Tibial artery (tissue), 4 donors: ENCODE data around the gene CHRNA10.

Source experiments
- DNase-seq, 2 donors: peaks; one replicate each; pipeline ENCODE4 v3.0.0-alpha.2; 2019
- H3K27ac ChIP-seq, 2 donors: fragments of 200-600 bp; sonication (generic) in 1 of 2; 1 replicate in 1 of 2; 2 replicates in 1 of 2; pipeline ENCODE4 v1.5.1; 2018 to 2019; ENCODE audit warnings: mild to moderate bottlenecking in 1 of 2
- H3K27me3 ChIP-seq, 2 donors: fragments of 200-600 bp; sonication (generic) in 1 of 2; one replicate each; pipeline versions ENCODE4 v1.5.1 to v1.6.0; 2016 to 2019
- H3K36me3 ChIP-seq, 3 donors: fragments of 200-600 bp; sonication (generic) in 2 of 3; one replicate each; pipeline ENCODE4 v1.5.1; 2016 to 2019; ENCODE audit warnings: mild to moderate bottlenecking in 2 of 3
- H3K4me1 ChIP-seq, 4 donors: fragments of 200-600 bp; sonication (generic) in 2 of 4; 1 replicate in 3 of 4; 2 replicates in 1 of 4; pipeline ENCODE4 v1.5.1; 2016 to 2019
- H3K4me3 ChIP-seq, 2 donors: fragments of 200-600 bp; sonication (generic) in 1 of 2; 1 replicate in 1 of 2; 2 replicates in 1 of 2; pipeline ENCODE4 v1.5.1; 2018 to 2019; ENCODE audit warnings: mild to moderate bottlenecking in 2 of 2
- H3K9me3 ChIP-seq, 3 donors: fragments of 200-600 bp; sonication (generic) in 1 of 3; one replicate each; pipeline ENCODE4 v1.5.1; 2016 to 2019
- CTCF ChIP-seq, 2 experiments: fragments of 200-600 bp in 1 of 2; fragments of 450-650 bp in 1 of 2; IDR thresholded peaks; one replicate each; pipeline ENCODE4 v1.5.1; 2017 to 2019; ENCODE audit warnings: antibody characterized with exemption in 2 of 2, mild to moderate bottlenecking in 1 of 2, moderate library complexity in 1 of 2
- intact Hi-C: fragments of 100-400 bp; cut with DNase I; formaldehyde crosslinking; loops from one replicate; pipeline ENCODE4 v1.15.0; 2023; ENCODE audit warnings: low total_unique reads

The CHRNA10 gene

GRCh38 chr11:3671334-3672254 is at the start of gene CHRNA10:
TSS of gene CHRNA10 (minus strand) at chr11:3671384. CDS start at chr11:3671312, 72 bp downstream.
- Histone ChIP-seq H3K4me3 (no peak within 1 kb of the TSS), H3K27me3 (no peaks in the 10 kb centered on the region), H3K9me3 (no peaks in the 10 kb centered on the region), H3K36me3 (peaks cover 78 to 100% (median 92%) of the 10 kb centered on the region in 3 donors), H3K4me1 (no peaks in the 10 kb centered on the region), H3K27ac (no peak within 1 kb of the TSS)
- DNase-seq = no peak
- intact Hi-C loops = no loop called here
- no peak for TF ChIP-seq CTCF (IDR thresholded peaks at IDR 0.05)

- Histone ChIP-seq H3K9me3 (no peaks in the 10 kb centered on the region), H3K27me3 (no peaks in the 10 kb centered on the region), H3K36me3 (peaks cover 56 to 77% (median 72%) of the 10 kb centered on the region in 3 donors), H3K4me1 (no peaks in the 10 kb centered on the region), H3K4me3 (no peak overlapping the region), H3K27ac (no peak overlapping the region)
- no peak for TF ChIP-seq CTCF (IDR thresholded peaks at IDR 0.05)
- no peak for DNase-seq
- intact Hi-C loops = no loop called here
Observed at GRCh38 chr11:3712274-3712673, 41.1 kb upstream of the CHRNA10 start.

- Histone ChIP-seq H3K4me3 (no peak overlapping the region), H3K9me3 (no peaks in the 10 kb centered on the region), H3K36me3 (peaks cover 47 to 70% (median 69%) of the 10 kb centered on the region in 3 donors), H3K27ac (no peak overlapping the region), H3K27me3 (no peaks in the 10 kb centered on the region), H3K4me1 (no peaks in the 10 kb centered on the region)
- TF ChIP-seq CTCF (IDR thresholded peaks at IDR 0.05) = no peak
- DNase-seq = no peak
- intact Hi-C loops = no loop called here
Observed at GRCh38 chr11:3710485-3711259, 39.5 kb upstream of the CHRNA10 start.

- H3K4me1 ChIP-seq = no peaks in the 10 kb centered on the region
- H3K27me3 ChIP-seq = no peaks in the 10 kb centered on the region
- no peak for TF ChIP-seq CTCF (IDR thresholded peaks at IDR 0.05)
- DNase-seq = no peak
- intact Hi-C loops = loop anchor here (10.0 kb wide), 1 partner anchor 45 kb away; no protein-coding TSS in a partner anchor
- H3K9me3 ChIP-seq = no peaks in the 10 kb centered on the region
- peaks cover 45 to 70% (median 69%) of the 10 kb centered on the region in 3 donors for H3K36me3 ChIP-seq
- H3K27ac ChIP-seq = no peak overlapping the region
- H3K4me3 ChIP-seq = no peak overlapping the region
Observed at GRCh38 chr11:3709977-3710376, 38.8 kb upstream of the CHRNA10 start.

- intact Hi-C loops = loop anchor here (10.0 kb wide), 1 partner anchor 48 kb away; no protein-coding TSS in a partner anchor
- no peaks in the 10 kb centered on the region for H3K27me3 ChIP-seq
- no peaks in the 10 kb centered on the region for H3K9me3 ChIP-seq
- no peak for TF ChIP-seq CTCF (IDR thresholded peaks at IDR 0.05)
- no peak overlapping the region for H3K4me3 ChIP-seq
- H3K36me3 ChIP-seq = peaks cover 46 to 70% (median 68%) of the 10 kb centered on the region in 3 donors
- no peaks in the 10 kb centered on the region for H3K4me1 ChIP-seq
- DNase-seq = no peak
- no peak overlapping the region for H3K27ac ChIP-seq
Observed at GRCh38 chr11:3707176-3707575, 36.0 kb upstream of the CHRNA10 start.
